GM10847 (cell line): ENCODE measurements around the gene RBL1.

Source experiments
- POLR2A ChIP-seq: IDR thresholded peaks from 2 replicates; pipeline ENCODE4 v1.6.1; 2011; ENCODE audit not compliant: insufficient read length; ENCODE audit errors: extremely low read depth

Gene RBL1

DNA sequence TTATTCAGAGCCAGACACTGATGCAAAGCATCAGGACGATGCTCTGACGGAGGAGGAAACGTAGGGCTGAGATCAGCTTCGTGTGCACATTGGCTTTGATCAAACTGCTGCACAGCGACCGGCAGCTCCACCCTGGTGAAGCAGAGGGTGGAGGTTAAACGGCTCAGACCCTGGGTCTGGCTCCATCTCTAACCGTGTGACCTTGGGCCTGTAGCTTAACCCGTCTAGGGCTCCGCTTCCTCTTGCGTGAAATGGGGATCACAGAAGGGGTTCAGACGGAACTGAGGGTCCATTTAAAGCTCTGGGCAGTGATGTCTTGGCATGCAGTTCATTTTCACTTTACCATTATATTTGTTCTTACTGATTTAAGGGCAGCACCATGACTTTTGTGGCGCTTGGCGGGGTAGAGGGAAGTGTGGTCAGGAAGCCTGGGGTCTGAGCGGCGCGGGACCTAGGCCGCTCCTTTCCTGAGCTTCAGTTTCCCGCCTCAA lies 644 bp downstream of the RBL1 start:
- no peak for TF ChIP-seq POLR2A

DNA sequence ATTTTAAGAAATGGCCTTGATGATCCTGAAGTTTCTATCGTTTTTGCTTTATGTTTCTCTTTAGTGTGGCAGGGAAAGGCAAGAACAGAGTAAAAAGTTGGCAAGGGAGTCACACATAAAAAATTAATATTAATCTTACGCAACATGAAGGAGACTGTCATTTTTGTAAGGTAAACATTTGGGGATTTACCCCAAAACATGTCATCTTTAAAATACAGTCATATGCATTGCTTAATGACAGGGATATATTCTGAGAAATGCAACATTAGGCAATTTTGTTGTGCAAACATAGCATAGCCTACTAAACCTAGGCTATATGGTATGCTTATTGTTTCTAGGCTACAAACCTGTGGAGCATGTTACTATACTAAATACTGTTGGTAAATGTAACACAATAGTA lies 5.4 kb downstream of the RBL1 start:
- TF ChIP-seq POLR2A = no peak

DNA sequence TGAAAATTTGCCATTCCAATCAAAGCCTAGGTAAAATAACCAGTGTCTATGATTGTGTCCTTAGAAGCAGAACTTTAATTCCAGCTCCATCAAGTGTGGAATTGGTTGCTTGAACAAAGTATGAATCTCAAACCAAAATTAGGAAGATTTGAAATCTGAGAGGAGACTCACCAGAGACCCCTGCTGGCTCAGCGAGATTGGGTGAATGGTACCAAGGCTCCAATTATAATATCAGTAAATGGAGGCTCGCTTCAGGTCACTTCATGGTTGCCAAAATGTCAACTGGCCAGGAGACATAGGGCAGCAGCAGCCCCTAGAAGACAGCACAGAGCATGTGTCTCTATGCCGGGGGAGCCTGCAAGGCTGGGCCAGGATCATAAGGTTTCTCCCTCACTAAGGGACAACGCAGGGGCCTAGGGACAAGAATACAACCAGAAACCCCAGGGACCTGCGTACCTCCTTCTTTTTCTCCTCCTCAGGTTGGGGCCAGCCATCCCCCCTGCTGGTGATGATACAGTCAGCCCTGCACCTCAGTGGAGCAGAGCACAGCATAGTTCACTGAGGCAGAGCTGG lies 14.0 kb downstream of the RBL1 start:
- TF ChIP-seq POLR2A = no peak

DNA sequence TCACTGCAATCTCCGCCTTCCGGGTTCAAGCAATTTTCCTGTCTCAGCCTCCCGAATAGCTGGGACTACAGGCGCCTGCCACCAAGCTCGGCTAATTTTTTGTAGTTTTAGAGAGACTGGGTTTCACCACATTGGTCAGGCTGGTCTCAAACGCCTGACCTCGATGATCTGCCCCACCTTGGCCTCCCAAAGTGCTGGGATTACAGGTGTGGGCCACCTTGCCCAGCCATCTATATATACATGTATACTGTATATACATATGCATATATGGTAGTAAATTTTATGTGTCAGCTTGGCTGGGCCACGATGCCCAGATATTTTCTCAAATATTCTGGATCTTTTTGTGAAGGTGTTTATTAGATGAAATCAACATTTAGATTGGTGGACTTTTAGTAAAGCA lies 18.8 kb downstream of the RBL1 start:
- TF ChIP-seq POLR2A = no peak

DNA sequence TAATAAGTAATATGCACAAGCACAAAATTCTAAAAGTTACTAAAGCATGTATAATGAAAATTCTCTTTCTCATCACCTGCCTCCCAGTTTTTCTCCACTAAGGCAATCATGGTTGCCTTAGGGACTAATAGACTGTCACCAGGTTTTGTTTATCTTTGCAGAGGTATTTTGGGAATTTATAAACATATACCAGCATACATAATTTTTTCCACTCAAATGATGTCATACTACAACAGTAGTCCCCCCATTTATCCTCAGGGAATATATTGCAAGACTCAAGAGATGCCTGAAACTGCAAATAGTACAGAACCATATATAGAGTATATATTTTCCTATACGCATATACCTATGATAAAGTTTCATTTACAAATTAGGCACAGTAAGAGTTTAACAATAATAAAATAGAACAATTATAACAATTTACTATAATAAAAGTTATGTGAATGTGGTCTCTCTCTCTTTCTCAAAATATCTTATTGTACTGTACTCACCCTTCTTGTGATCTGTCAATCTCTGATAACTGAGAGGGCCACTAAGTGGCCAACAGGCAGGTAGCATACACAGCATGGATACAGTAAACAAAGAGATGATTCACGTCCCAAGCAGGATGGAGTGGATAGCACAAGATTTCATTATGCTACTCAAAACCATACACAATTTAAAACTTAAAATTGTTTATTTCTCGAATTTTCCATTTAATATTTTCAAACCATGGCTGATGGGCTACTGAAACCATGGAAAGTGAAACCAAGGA lies 19.7 kb downstream of the RBL1 start:
- TF ChIP-seq POLR2A = no peak

DNA sequence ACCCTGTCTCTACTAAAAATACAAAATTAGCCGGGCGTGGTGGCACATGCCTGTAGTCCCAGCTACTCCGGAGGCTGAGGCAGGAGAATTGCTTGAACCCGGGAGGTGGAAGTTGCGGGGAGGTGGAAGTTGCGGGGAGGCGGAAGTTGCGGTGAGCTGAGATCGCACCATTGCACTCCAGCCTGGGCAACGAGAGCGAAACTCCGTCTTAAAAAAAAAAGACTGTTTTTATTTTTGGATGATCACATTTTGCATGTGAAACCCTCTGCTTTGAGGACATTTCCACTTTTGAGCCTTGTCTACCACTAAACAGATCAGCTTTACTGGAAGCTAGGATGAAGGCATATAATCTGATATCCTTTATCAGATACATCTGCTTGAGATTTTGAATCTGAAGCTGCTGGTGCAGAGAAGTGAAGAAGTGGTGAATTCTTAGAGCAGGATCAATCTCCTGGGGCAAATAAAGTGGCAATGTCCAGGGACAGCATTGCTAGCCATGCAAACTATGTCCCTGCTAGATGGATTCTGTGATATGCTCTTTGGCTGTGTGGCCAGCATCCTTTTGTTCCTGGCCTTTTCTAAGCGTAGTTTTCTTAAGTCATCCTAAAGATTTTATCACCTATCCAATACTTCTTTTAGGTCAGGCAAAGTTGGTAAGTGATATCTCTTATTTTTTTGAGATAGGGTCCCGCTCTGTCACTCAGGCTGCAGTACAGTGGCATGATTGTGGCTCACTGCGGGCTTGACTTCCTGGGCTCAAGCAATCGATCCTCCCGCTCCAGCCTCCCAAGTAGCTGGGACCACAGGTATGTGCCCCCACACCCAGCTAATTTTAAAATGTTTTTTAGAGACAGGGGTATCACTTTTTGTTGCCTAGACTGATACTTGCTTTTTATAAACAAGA lies 23.3 kb downstream of the RBL1 start:
- TF ChIP-seq POLR2A = no peak

DNA sequence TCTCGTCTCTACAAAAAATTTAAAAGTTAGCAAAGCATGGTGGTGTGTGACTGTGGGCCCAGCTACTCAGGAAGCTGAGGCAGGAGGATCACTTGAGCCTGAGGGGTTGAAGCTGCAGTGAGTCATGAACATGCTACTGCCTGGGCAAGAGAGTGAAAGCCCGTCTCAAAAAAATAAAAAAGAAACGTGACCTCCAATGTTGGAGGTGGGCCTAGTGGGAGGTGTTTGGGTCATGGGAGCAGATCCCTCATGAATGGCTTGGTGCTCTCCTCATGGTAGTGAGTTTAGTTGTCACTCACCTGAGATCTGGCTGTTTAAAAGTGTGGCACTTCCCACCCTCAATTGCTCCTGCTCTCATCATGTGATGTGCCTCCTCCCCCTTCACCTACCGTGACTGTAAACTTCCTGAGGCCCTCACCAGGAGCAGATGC lies 24.3 kb downstream of the RBL1 start:
- TF ChIP-seq POLR2A = no peak

DNA sequence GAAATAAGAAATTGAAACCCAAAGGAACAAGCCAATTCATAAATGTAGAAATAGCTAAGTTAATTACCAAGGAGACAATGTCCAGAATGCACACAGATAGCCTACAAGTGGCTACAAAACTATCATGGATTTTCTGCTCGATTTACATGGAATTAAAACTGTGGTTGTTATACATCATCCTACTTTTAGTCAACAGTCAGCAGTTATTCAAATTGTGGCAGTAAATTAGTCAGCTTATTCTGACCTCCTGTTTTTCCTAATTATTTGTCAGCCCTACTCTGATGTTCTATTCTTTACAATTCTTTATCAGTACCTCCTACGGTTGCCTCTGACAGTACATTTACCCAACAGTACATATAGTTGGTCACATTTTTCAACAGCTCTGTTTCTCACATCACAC lies 29.6 kb downstream of the RBL1 start:
- TF ChIP-seq POLR2A = no peak

DNA sequence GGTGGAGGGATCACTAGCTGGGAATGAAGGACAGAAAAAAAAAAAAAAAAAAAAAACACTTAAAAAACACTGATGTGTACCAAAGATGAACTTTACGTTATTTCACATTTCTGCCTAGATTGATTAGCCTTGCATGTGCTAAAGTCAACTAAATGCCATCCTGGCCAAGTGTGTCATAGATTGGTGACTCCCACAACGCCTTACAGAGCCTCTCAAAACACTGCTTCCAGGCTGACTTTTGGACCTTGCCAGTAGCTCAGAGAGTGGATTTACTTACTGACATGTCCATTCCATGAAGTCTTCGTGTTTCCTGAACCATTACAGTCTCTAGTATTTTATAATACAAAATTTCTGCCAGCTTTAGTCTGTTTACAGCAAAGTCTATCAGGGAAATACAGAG lies 40.5 kb downstream of the RBL1 start:
- no peak for TF ChIP-seq POLR2A

DNA sequence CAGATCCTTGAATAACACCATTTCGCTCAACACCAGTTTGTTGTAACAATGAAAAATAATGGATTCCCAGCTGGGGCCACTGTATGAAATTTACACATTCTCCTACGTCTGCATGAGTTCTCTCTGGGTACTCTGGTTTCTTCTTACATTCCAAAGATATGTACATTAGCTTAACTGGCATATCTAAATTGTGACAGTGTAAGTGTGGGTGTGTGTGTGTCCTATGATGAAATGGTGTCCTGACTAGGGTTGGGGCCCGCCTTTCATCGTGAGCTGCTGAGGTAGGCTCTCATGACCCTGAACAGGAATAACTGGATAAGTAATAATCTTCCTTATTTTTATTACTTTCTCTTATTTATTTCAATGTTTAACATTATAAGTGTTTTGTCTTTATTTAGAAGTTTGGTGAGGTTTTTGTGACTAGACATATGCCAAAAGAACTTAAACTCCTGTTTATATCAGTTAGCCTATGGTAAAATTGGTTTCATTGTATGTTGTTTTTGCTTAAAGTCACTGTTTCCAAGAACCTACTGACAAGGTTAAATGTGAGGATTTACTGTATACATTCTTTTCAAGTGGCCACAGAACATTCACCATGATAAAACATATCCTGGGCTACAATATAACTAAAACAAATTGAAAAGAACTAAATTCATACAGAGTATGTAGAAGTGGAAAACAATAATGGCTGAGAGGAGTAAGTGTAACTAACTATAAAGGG lies 42.4 kb downstream of the RBL1 start:
- no peak for TF ChIP-seq POLR2A

DNA sequence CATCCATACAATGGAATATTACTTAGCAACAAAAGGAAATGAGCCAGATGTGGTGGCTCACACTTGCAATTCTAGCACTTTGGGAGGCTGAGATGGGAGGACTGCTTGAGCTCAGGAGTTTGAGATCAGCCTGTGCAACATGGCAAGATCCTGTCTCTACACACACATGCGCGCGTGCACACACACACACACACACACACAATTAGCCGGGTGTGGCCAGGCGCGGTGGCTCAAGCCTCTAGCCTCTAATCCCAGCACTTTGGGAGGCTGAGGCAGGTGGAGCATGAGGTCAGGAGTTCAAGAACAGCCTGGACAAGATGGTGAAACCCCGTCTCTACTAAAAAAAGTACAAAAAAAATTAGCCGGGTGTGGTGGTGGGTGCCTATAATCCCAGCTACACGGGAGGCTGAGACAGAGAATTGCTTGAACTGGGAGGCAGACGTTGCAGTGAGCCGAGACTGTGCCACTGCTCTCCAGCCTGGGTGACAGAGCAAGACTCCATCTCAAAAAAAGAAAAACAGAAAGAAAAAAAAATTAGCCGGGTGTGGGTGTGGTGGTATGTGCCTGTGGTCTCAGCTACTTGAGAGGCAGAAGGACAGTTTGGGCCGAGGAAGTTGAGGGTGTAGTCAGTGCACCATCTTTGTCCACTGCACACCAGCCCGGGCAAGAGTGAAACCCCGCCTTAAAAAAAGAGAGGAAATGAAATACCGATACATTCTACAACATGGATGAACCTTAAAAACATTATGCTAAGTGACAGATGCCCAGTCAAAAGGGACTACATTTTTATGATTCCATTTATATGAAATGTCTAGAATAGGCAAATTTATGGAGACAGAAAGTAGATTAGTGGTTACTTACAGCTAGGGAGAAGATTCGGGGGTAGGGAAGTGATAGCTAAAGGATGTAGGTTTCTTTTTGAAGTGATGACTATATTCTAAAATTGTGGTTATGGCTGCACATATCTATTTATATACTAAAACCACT lies 52.5 kb downstream of the RBL1 start:
- TF ChIP-seq POLR2A = no peak

DNA sequence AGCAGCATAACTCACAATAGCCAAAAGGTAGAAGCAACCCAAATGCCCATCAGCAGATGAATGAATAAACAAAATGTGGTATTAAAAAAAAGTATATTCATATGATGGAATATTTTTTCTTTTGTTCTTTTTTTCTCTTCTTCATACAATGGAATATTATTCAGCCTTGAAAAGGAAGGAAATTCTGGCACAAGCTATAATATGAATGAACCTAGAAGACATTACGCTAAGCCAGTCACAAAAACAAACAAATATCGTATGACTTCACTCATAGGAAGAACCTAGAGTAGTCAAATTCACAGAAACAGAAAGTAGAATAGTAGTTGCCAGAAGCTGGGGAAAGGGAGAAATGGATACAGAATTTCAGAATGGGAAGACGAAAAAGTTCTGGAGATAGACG lies 63.7 kb downstream of the RBL1 start:
- no peak for TF ChIP-seq POLR2A

DNA sequence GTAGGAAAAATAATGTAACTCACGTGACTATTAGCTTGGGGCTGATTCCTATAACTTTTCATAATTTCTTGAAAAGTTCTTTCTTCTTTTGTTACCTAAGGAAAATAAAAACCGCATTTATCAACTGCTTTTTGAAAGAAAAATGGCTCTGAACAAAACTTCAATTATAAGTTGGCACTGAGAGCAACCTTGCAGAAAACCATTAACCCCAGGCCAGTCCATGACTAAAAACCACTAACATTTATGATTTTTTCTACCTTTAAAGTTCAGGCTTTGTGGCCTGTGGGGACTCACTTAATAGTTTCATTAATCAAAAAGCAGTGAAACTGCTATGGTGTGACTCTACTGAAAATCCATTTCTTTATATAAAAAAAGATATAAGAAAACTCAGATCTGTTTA lies 75.2 kb downstream of the RBL1 start:
- no peak for TF ChIP-seq POLR2A

DNA sequence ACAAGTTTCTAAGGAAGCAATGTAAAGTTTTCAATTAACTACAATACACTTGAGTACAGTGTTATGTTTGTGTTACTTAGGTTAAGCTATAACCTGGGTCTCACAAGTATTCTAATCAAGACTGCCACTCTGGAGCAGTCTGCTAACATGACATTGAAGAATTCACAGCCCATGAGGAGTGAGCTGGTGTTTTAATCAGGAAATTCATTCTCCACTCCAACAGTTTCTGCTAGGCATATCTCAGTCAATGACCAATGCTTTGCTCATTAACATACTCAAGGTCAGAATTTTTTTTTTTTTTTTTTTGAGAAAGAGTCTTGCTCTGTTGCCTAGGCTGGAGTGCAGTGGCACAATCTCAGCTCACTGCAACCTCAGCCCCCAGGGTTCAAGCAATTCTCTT lies 84.7 kb downstream of the RBL1 start:
- TF ChIP-seq POLR2A = no peak

DNA sequence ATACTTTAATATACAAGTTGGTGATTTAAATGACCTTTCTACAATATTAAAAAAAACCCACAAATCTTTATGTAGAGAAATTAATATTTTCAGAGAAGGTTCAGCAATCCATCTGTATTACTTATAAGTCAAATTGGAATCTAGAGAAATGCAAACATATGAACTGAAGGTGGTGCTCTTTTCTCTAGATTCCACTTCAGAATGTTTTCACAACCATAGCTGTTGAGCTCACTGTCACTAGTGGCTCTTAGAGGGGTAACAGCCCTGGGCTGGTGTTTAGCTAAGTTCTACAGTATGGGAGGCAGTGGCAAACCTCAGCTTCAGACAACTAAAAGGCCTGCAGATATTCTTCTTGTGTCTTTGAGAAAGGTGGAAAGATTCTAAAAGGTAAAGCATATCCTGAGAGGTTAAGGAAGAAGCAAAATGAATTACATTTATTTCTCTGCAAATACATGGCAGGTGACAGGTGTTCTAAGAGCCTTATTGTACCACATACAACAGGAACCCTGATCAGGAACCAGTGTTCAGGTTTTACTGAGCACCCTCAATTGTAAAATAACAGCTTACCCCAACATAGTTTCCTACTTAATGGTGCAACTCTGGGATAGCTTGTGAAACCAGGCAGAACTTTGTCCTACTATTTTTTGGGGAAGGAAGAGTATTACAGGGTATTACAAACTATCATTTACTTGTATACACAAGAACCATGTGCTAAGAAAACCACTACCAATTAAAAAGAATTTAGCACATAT lies 87.7 kb downstream of the RBL1 start:
- TF ChIP-seq POLR2A = no peak
